Measurements from ENCODE around the gene FHOD3. TPM values are rescaled to one million over a fixed set of nuclear protein-coding genes. Genes with fewer than 3 reads are reported as not detected.

The FHOD3 gene
- total RNA-seq, 1 experiment from 2014 or later: 0.34 TPM

DNA sequence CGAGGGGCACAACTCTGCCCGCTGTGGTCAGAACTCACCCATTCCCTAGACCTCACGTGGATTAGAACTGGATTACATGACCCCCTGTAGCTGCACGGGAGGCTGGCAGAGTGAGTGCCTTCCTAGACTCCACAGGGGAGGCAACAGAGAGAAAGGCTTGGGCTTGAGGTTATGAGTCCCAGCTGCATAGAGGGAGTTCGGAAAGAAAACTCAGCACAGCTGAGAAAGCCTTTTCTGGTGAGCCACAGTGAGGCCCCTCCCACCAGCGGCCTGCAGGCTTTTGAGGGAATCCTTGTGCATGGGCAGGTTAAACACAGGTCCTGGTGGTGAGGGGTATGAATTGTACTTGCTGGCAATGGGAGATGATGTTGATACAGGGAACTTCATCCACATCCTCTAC, 217.3 kb downstream of the FHOD3 start:
- Histone ChIP-seq H3K36me3 (ENCODE audit: insufficient read depth, low read length, poor library complexity, severe bottlenecking) (no peaks in the 10 kb centered on the region), H3K9me3 (ENCODE audit: low read depth, low read length, poor library complexity, severe bottlenecking) (no peaks in the 10 kb centered on the region), H3K27ac (ENCODE audit: low read depth, low read length, poor library complexity, severe bottlenecking) (no peak overlapping the region), H3K4me1 (ENCODE audit: insufficient read depth, low read length, poor library complexity, severe bottlenecking) (no peaks in the 10 kb centered on the region), H3K27me3 (replicated peaks; ENCODE audit: insufficient read depth, low read depth, low read length, poor library complexity) (peaks cover 10% of the 10 kb centered on the region), H3K4me3 (ENCODE audit: low read depth, low read length, poor library complexity, severe bottlenecking) (no peak overlapping the region)
- DNase-seq (ENCODE audit: low spot score): peak; percentile 7
- no TSS peak for BruUV-seq (replicated peaks)
- no peak for TF ChIP-seq EZH2 (IDR thresholded peaks at IDR 0.05; ENCODE audit: borderline replicate concordance, low read depth, low read length, poor library complexity, severe bottlenecking)
- CTCF ChIA-PET: no interaction called here
- intact Hi-C loops (cut with micrococcal nuclease; ENCODE audit: unreplicated experiment): no loop called here
- POLR2A ChIA-PET (ENCODE audit: low non-redundant PET): interaction anchor here (0.7 kb wide), 1 partner anchor 294 kb away, joined by 3 read pairs; no protein-coding TSS in a partner anchor

DNA sequence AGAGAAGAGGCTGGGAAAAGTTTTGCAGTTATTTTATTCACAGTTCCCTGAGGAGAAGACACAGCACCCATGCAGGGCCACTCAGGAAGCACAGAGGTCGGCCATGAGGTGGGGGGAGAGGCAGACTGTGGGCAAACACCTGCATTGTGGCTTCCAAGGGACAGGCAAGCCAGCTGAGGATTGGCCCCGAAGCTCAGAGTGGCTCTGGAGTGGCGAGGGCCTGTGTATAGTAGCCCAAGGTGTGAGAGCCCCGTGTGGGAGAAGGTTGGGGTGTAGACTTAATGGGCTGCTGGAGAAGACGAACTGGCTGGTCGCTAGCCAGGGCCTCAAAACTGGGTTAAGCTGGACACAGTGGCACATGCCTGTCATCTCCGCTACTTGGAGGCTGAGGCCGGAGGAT, 218.7 kb downstream of the FHOD3 start:
- Histone ChIP-seq H3K9me3 (ENCODE audit: low read depth, low read length, poor library complexity, severe bottlenecking) (no peaks in the 10 kb centered on the region), H3K27me3 (replicated peaks; ENCODE audit: insufficient read depth, low read depth, low read length, poor library complexity) (peaks cover 6% of the 10 kb centered on the region), H3K4me1 (ENCODE audit: insufficient read depth, low read length, poor library complexity, severe bottlenecking) (no peaks in the 10 kb centered on the region), H3K4me3 (ENCODE audit: low read depth, low read length, poor library complexity, severe bottlenecking) (no peak overlapping the region), H3K27ac (ENCODE audit: low read depth, low read length, poor library complexity, severe bottlenecking) (no peak overlapping the region), H3K36me3 (ENCODE audit: insufficient read depth, low read length, poor library complexity, severe bottlenecking) (no peaks in the 10 kb centered on the region)
- ChIA-PET POLR2A (ENCODE audit: low non-redundant PET) (no interaction called here), CTCF (no interaction called here)
- no peak for DNase-seq (ENCODE audit: low spot score)
- intact Hi-C loops (cut with micrococcal nuclease; ENCODE audit: unreplicated experiment): no loop called here
- no peak for TF ChIP-seq EZH2 (IDR thresholded peaks at IDR 0.05; ENCODE audit: borderline replicate concordance, low read depth, low read length, poor library complexity, severe bottlenecking)
- TF ChIP-seq, protein P1, sequence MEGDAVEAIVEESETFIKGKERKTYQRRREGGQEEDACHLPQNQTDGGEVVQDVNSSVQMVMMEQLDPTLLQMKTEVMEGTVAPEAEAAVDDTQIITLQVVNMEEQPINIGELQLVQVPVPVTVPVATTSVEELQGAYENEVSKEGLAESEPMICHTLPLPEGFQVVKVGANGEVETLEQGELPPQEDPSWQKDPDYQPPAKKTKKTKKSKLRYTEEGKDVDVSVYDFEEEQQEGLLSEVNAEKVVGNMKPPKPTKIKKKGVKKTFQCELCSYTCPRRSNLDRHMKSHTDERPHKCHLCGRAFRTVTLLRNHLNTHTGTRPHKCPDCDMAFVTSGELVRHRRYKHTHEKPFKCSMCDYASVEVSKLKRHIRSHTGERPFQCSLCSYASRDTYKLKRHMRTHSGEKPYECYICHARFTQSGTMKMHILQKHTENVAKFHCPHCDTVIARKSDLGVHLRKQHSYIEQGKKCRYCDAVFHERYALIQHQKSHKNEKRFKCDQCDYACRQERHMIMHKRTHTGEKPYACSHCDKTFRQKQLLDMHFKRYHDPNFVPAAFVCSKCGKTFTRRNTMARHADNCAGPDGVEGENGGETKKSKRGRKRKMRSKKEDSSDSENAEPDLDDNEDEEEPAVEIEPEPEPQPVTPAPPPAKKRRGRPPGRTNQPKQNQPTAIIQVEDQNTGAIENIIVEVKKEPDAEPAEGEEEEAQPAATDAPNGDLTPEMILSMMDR (conservative IDR thresholded peaks at IDR 0.05; ENCODE audit: low read depth, low read length): no peak
- BruUV-seq (replicated peaks): no TSS peak

DNA sequence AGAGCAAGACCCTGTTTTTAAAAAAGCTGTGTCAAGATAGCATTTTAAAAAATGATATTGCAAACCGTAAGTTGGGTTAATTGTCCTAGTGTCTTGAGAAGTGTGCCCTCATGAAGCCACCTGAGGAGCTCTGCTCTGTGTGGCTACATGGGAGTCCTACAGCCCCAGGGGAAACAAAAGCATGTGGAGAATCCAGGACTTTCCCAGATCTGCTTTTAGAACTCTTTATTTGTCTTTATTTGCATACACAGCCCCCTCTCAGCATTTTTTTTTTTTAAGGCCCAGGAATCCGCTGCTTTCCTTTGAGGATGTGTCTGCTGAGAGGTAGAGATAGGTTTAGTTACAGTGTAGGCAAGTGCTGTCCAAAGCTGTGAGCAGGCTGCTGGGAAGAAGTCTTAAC, 219.2 kb downstream of the FHOD3 start:
- CTCF ChIA-PET: no interaction called here

DNA sequence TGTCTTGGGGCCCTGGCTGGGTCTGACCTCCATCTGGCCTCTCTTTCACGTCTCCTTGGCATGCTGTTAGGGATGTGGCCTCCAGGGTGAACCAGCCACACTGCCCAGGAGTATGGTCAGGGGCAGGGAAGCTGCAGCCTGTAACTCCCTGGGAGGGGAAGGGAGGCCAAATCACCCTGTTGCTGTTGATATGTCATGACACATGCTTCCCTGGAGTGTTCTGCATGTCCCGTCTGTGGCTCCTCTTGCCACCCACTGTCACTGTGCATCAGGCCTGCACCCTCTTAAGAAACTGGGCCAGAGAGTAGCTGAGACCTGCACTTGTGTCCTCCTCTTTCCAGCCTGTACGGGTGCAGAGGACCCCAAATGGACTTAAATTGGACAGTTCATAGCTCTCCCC, 221.3 kb downstream of the FHOD3 start:
- no peaks in the 10 kb centered on the region for H3K36me3 ChIP-seq (ENCODE audit: insufficient read depth, low read length, poor library complexity, severe bottlenecking)
- no peaks in the 10 kb centered on the region for H3K9me3 ChIP-seq (ENCODE audit: low read depth, low read length, poor library complexity, severe bottlenecking)
- no peak for DNase-seq (ENCODE audit: low spot score)
- intact Hi-C loops (cut with micrococcal nuclease; ENCODE audit: unreplicated experiment): no loop called here
- BruUV-seq (replicated peaks): no TSS peak
- CTCF ChIA-PET: no interaction called here
- H3K4me3 ChIP-seq (ENCODE audit: low read depth, low read length, poor library complexity, severe bottlenecking): no peak overlapping the region
- no peaks in the 10 kb centered on the region for H3K4me1 ChIP-seq (ENCODE audit: insufficient read depth, low read length, poor library complexity, severe bottlenecking)
- no peak overlapping the region for H3K27ac ChIP-seq (ENCODE audit: low read depth, low read length, poor library complexity, severe bottlenecking)
- POLR2A ChIA-PET (ENCODE audit: low non-redundant PET): no interaction called here
- no peaks in the 10 kb centered on the region for H3K27me3 ChIP-seq (replicated peaks; ENCODE audit: insufficient read depth, low read depth, low read length, poor library complexity)
- no peak for TF ChIP-seq EZH2 (IDR thresholded peaks at IDR 0.05; ENCODE audit: borderline replicate concordance, low read depth, low read length, poor library complexity, severe bottlenecking)
- TF ChIP-seq, protein P1 (conservative IDR thresholded peaks at IDR 0.05; ENCODE audit: low read depth, low read length): no peak

More for the DNA sequence above, 219.2 kb downstream of the FHOD3 start:
- DNase-seq (ENCODE audit: low spot score): no peak
- H3K36me3 ChIP-seq (ENCODE audit: insufficient read depth, low read length, poor library complexity, severe bottlenecking): no peaks in the 10 kb centered on the region
- intact Hi-C loops (cut with micrococcal nuclease; ENCODE audit: unreplicated experiment): no loop called here
- no peaks in the 10 kb centered on the region for H3K4me1 ChIP-seq (ENCODE audit: insufficient read depth, low read length, poor library complexity, severe bottlenecking)
- H3K27ac ChIP-seq (ENCODE audit: low read depth, low read length, poor library complexity, severe bottlenecking): no peak overlapping the region
- H3K27me3 ChIP-seq (replicated peaks; ENCODE audit: insufficient read depth, low read depth, low read length, poor library complexity): peaks cover 6% of the 10 kb centered on the region
- no TSS peak for BruUV-seq (replicated peaks)
- no peaks in the 10 kb centered on the region for H3K9me3 ChIP-seq (ENCODE audit: low read depth, low read length, poor library complexity, severe bottlenecking)
- no peak for TF ChIP-seq EZH2 (IDR thresholded peaks at IDR 0.05; ENCODE audit: borderline replicate concordance, low read depth, low read length, poor library complexity, severe bottlenecking)
- TF ChIP-seq, protein P1 (conservative IDR thresholded peaks at IDR 0.05; ENCODE audit: low read depth, low read length): no peak
- POLR2A ChIA-PET (ENCODE audit: low non-redundant PET): no interaction called here
- no peak overlapping the region for H3K4me3 ChIP-seq (ENCODE audit: low read depth, low read length, poor library complexity, severe bottlenecking)

Measured in A673 (cell line).